Pancreas (tissue), 10 donors: ENCODE data around the gene DEF6. TPM values are rescaled to one million over a fixed set of nuclear protein-coding genes. Genes with fewer than 3 reads are reported as not detected.

Experiments
- ATAC-seq, 4 donors: fragments of 200-7000 bp; cut with Tn5 transposase; one replicate each; pipeline versions ENCODE4 v1.8.0 to v1.9.1; 2020; ENCODE audit warnings: mild to moderate bottlenecking in 4 of 4, moderate library complexity in 4 of 4
- DNase-seq, 6 donors: peaks; one replicate each; pipeline ENCODE4 v3.0.0-alpha.2; 2020
- FAIRE-seq: peaks from 2 replicates; lab custom pipeline; 2012; peaks lifted over from hg19 to GRCh38; lab: Jason Lieb, UNC
- H3K27ac ChIP-seq, 4 donors: fragments of 200-600 bp; sonication (generic); 1 replicate in 3 of 4; 2 replicates in 1 of 4; pipeline versions ENCODE4 v1.5.0 to v1.8.0; 2020
- H3K27me3 ChIP-seq, 4 donors: fragments of 200-600 bp; one replicate each; pipeline ENCODE4 v1.8.0; 2021
- H3K36me3 ChIP-seq, 3 donors: fragments of 200-600 bp; sonication (generic) in 1 of 3; one replicate each; pipeline versions ENCODE4 v1.5.0 to v1.8.0; 2020 to 2021
- H3K4me1 ChIP-seq, 3 donors: fragments of 200-600 bp; one replicate each; pipeline ENCODE4 v1.8.0; 2021
- H3K4me3 ChIP-seq, 4 donors: fragments of 200-600 bp; sonication (generic) in 2 of 4; one replicate each; pipeline versions ENCODE4 v1.5.0 to v1.8.0; 2020 to 2021
- H3K9me3 ChIP-seq, 4 donors: fragments of 200-600 bp; one replicate each; pipeline ENCODE4 v1.8.0; 2021
- CTCF ChIP-seq, 4 donors: fragments of 200-600 bp; sonication (generic) in 3 of 4; IDR thresholded peaks; one replicate each; pipeline versions ENCODE4 v1.5.0 to v1.8.0; 2021; ENCODE audit warnings: antibody characterized with exemption in 4 of 4
- WGBS, 2 donors: extraction: QIAGEN DNeasy Blood & Tissue Kit; methylation state at CpG; one replicate each; pipeline ENCODE4 v1.1.7; 2013; 5-methylcytosine and 5-hydroxymethylcytosine counted together
- intact Hi-C, 3 donors: fragments of 100-400 bp; cut with DNase I; formaldehyde crosslinking; loops; one replicate each; pipeline versions ENCODE4 v1.11.1 to v1.14.2; 2022
- polyA plus RNA-seq, 2 donors: library from polyadenylated mRNA; stranded (reverse); fragments of 200-250 nt; gene quantifications; one replicate each; pipeline ENCODE4 v1.2.3, GENCODE V29; 2013
- total RNA-seq, 6 donors: library from RNA; stranded (reverse); fragmentation: NEBNext Ultra II Directional in 4 of 6; extraction: Animal tissue kit (Norgen Biotek cat#: 25700) in 4 of 6; gene quantifications; one replicate each; pipeline versions ENCODE4 v1.2.1 to v1.2.4, GENCODE V29; 2021 to 2023
- donor health status: healthy with polysubstance abuse.
- donor health status: DM: no; HTN: no; CAD: no; lungs with moderate emphysema.
- donor health status: DM: no; HTN: no; CAD: no.
- donor health status: control.
- donor health status: control.
- donor health status: Bipolar disorder and iron deficiency.
- donor health status: DM: yes; HTN: yes; CAD: no.
- donor health status: DM: no; HTN: no; CAD: no.
- donor health status: DM: no; HTN: no; CAD: no.
- donor health status: DM: yes; HTN: yes; CAD: no.

The DEF6 gene
- total and polyA plus RNA-seq, 8 donors = 9.4 to 40.6 (median 13.6) TPM

DNA sequence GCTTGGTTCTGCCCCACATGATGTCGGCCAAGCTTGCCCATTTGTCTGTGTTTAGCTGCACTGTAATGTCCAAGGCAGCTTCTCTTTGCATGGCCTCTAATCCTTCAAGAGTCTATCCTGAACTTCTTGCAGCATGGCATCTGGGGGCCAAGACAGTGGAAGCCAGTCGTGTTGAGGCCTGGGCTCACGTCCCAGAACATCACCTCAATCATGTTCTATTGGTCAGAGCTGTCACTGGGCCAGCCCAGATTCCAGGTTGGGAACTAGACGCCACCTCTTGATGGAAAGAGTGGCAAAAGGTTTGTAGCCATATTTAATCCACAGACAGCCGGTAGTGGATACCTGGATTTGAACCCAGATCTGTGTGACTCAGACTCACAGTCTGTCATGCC, 70.0 kb downstream of the DEF6 start:
- H3K27me3 ChIP-seq = no peaks in the 10 kb centered on the region
- FAIRE-seq = no peak
- ATAC-seq = no peak
- WGBS, 2 donors = 90 to 95% methylated on average over 5 of the region's 5 CpGs
- H3K4me1 ChIP-seq = peaks cover 0 to 18% (median 0%) of the 10 kb centered on the region in 3 donors
- H3K4me3 ChIP-seq = no peak overlapping the region
- DNase-seq = no peak
- TF ChIP-seq CTCF (IDR thresholded peaks at IDR 0.05) = no peak
- H3K36me3 ChIP-seq = no peaks in the 10 kb centered on the region
- peak overlapping the region in 1 of 4 donors; percentile 44 for H3K27ac ChIP-seq
- intact Hi-C loops = no loop called here
- no peaks in the 10 kb centered on the region for H3K9me3 ChIP-seq

DNA sequence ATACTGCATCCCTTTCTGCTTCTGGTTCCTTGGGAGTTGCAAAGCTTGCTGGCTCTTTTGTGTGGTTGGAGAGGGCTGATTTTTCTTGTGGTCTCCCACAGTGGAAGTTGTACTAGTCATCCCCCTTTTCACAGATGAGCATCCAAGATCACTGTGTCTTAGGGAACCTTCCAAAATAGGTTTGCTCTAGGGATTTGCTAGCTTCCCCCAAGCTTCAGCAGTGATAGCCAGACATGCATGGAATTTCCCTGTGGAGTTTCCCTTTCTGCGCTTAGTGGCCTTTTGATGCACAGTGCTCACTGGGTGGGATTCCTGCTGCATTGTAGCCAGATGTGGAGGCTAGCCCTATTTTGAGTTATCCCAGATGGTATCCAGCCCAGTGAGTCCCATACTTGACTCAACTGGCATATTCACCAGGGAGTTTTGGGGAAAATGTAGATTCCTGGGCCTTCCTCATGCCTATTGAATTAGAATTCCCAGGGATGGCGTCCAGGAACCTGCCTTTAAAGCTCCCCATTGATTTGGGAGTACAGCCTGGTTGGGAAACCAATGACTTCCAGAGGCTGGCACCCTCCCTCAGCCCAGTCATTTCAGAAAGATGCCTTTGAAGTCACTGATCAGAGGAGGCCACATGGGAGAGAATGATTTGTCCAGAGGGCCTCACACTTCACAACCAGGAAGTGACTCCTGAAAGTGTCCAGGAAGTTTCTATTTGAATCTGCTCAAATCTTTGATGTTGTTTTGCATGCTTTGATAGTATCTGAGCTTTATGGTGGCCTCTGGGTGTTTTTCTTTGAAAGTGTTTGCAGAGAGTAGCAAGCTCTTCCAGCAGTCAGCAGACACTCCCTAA, 70.6 kb downstream of the DEF6 start:
- TF ChIP-seq CTCF (IDR thresholded peaks at IDR 0.05) = no peak
- 82 to 98% methylated on average over 2 of the region's 2 CpGs for WGBS, 2 donors
- peak in 3 of 4 donors; percentile 18 to 41 (median 34) for ATAC-seq
- no peak for FAIRE-seq
- no peaks in the 10 kb centered on the region for H3K9me3 ChIP-seq
- H3K36me3 ChIP-seq = no peaks in the 10 kb centered on the region
- no peak overlapping the region for H3K4me3 ChIP-seq
- intact Hi-C loops = no loop called here
- peak overlapping the region in 2 of 4 donors; percentile 44 to 56 for H3K27ac ChIP-seq
- DNase-seq = no peak
- no peaks in the 10 kb centered on the region for H3K27me3 ChIP-seq
- H3K4me1 ChIP-seq = peaks cover 0 to 18% (median 0%) of the 10 kb centered on the region in 3 donors

DNA sequence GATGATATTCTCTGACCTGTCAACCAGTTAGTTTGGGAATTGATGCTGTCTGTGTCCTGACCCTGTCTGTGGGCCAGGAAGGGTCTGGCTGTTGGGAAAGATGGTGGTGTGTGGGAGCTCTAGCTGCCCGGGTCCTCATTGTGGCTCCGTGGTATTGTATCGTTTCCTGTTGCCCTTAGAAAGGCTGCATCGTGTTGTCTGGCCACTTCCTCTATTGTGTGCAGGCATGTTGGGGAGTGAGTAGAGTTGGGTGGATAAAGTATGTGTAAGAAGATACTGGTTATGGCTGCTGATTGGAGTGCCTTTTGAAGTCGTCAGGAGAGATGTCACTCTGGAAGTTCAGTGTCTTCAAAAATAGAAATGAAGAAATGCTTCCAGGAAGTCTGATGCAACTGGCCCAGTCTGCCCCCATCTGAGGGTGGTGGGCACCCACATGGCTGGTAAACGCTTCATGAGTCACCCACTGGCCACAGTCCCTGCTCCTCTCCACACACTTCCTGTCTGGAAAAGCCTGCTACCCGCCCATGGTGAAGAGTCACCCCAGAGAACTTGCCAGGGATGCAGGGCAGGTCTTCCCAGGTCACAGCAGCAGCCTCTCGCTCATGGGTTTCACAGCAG, 72.6 kb downstream of the DEF6 start:
- peak in 3 of 4 donors; percentile 63 to 88 (median 76) for ATAC-seq
- TF ChIP-seq CTCF (IDR thresholded peaks at IDR 0.05) = no peak

DNA sequence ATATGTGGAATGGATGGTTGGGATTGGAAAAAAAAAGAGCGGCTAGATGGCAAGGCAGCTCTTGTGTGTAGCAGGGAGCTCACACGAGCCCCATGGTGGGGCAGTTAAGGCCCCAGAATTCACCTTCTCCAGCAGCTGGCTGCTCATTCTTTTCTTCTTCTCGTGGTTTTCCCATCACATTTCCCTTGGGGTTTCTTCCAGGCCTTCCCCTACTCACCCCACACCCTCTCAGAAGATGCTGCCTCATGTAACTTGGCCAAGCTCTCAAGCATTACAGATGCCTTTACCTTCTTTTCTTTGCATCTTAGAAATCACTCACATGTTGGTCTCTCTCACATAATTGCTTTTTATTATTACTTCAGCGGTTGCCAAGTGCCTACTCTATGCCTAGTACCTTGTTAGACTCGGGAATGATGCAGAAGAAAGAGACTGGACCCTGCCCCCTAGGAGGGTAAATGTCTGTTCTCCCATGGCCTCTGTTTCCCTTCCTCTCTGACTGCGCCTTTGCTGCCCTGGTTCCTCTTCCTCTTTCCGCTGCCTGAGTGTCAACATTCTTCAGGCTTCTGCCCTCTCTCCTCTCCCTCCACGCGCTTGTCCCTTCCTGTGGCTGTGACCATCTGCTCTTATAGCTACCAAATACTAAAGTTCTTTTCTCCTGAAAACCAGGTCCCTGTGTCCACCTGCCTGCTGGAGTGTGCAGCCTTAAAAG, 73.3 kb downstream of the DEF6 start:
- WGBS, 2 donors = 84 to 86% methylated on average over 9 of the region's 9 CpGs
- intact Hi-C loops = no loop called here
- no peaks in the 10 kb centered on the region for H3K36me3 ChIP-seq
- peak overlapping the region in 2 of 4 donors; percentile 44 to 46 for H3K27ac ChIP-seq
- FAIRE-seq (no peak), ATAC-seq (peak in 3 of 4 donors; percentile 54 to 70 (median 68)), DNase-seq (peak in 1 of 6 donors; percentile 51)
- no peaks in the 10 kb centered on the region for H3K9me3 ChIP-seq
- H3K4me1 ChIP-seq = peaks cover 0 to 18% (median 0%) of the 10 kb centered on the region in 3 donors
- H3K4me3 ChIP-seq = no peak overlapping the region
- no peaks in the 10 kb centered on the region for H3K27me3 ChIP-seq
- TF ChIP-seq CTCF (IDR thresholded peaks at IDR 0.05) = no peak

More for the DNA sequence above, 72.6 kb downstream of the DEF6 start:
- DNase-seq (peak in 3 of 6 donors; percentile 17 to 53 (median 18)), FAIRE-seq (no peak)
- 78 to 79% methylated on average over 8 of the region's 8 CpGs for WGBS, 2 donors
- intact Hi-C loops = no loop called here
- Histone ChIP-seq H3K4me3 (no peak overlapping the region), H3K36me3 (no peaks in the 10 kb centered on the region), H3K27ac (peak overlapping the region in 2 of 4 donors; percentile 44 to 46), H3K9me3 (no peaks in the 10 kb centered on the region), H3K4me1 (peaks cover 0 to 18% (median 0%) of the 10 kb centered on the region in 3 donors), H3K27me3 (no peaks in the 10 kb centered on the region)

Other genes with a start within 250 kb of the DEF6 start
- under 1 TPM in 1 of 6 donors, not detected in 5; 0.34 TPM for gene TCP11, start 156.5 kb upstream of the DEF6 start, total RNA-seq
- under 1 TPM in 1 of 2 donors, not detected in 1; 0.14 TPM for gene TCP11, start 156.5 kb upstream of the DEF6 start, polyA plus RNA-seq
- under 1 TPM in 5 of 6 donors, not detected in 1; 0.03 to 0.12 (median 0.03) TPM for gene SCUBE3, start 83.9 kb upstream of the DEF6 start, total RNA-seq
- gene SCUBE3, start 83.9 kb upstream of the DEF6 start, polyA plus RNA-seq = under 1 TPM; 0.02 to 0.15 TPM
- gene ZNF76, start 38.1 kb upstream of the DEF6 start, total RNA-seq = 10 to 100 TPM; 14.9 to 25.0 (median 16.3) TPM
- 10 to 100 TPM; 48.2 to 51.1 TPM for gene ZNF76, start 38.1 kb upstream of the DEF6 start, polyA plus RNA-seq
- 10 to 100 TPM in 2 of 6 donors, 1 to 10 TPM in 4; 4.4 to 12.3 (median 6.0) TPM for gene PPARD, start 44.7 kb downstream of the DEF6 start, total RNA-seq
- 10 to 100 TPM; 10.3 to 14.1 TPM for gene PPARD, start 44.7 kb downstream of the DEF6 start, polyA plus RNA-seq
- 1 to 10 TPM; 2.0 to 4.0 (median 2.7) TPM for gene FANCE, start 154.5 kb downstream of the DEF6 start, total RNA-seq
- 1 to 10 TPM; 1.7 to 2.1 TPM for gene FANCE, start 154.5 kb downstream of the DEF6 start, polyA plus RNA-seq
- gene RPL10A, start 170.6 kb downstream of the DEF6 start, total RNA-seq = 1,000 to 10,000 TPM in 1 of 6 donors, 100 to 1,000 TPM in 5; 474 to 1,265 (median 898) TPM
- gene RPL10A, start 170.6 kb downstream of the DEF6 start, polyA plus RNA-seq = 1,000 to 10,000 TPM in 1 of 2 donors, 100 to 1,000 TPM in 1; 429 to 1,039 TPM
- 10 to 100 TPM in 1 of 6 donors, 1 to 10 TPM in 5; 3.0 to 10.0 (median 4.1) TPM for gene TEAD3, start 199.3 kb downstream of the DEF6 start, total RNA-seq
- gene TEAD3, start 199.3 kb downstream of the DEF6 start, polyA plus RNA-seq = 1 to 10 TPM; 8.5 to 9.7 TPM
- gene TULP1, start 215.1 kb downstream of the DEF6 start, total RNA-seq = not detected
- gene TULP1, start 215.1 kb downstream of the DEF6 start, polyA plus RNA-seq = under 1 TPM in 1 of 2 donors, not detected in 1; 0.28 TPM